Measurements from ENCODE around the gene IDE. TPM values are rescaled to one million over a fixed set of nuclear protein-coding genes. Genes with fewer than 3 reads are reported as not detected.
"Not testable (repeated sequence)": the region's sequence is repeated elsewhere in the genome, so short reads cannot be mapped to it uniquely, and the experiment has no call there.

Gene IDE
- total RNA-seq, 1 donor from 2014 or later = 17.2 TPM

- Mint-ChIP-seq H3K27ac (ENCODE audit: unreplicated experiment) (no peak overlapping the region), H3K4me1 (ENCODE audit: low read depth, unreplicated experiment) (no peaks in the 10 kb centered on the region), H3K27me3 (ENCODE audit: unreplicated experiment) (no peaks in the 10 kb centered on the region), H3K36me3 (ENCODE audit: unreplicated experiment) (no peaks in the 10 kb centered on the region), H3K4me3 (ENCODE audit: unreplicated experiment) (no peak overlapping the region), H3K9me3 (ENCODE audit: unreplicated experiment) (no peaks in the 10 kb centered on the region)
- TF ChIP-seq CTCF (IDR thresholded peaks at IDR 0.05; ENCODE audit: partially characterized antibody, unreplicated experiment) = no peak
- no peak for DNase-seq
Measured at GRCh38 chr10:92408017-92408361, 165.9 kb downstream of the IDE start.

- H3K36me3 Mint-ChIP-seq (ENCODE audit: unreplicated experiment) = no peaks in the 10 kb centered on the region
- no peaks in the 10 kb centered on the region for H3K27me3 Mint-ChIP-seq (ENCODE audit: unreplicated experiment)
- H3K9me3 Mint-ChIP-seq (ENCODE audit: unreplicated experiment) = no peaks in the 10 kb centered on the region
- H3K4me1 Mint-ChIP-seq (ENCODE audit: low read depth, unreplicated experiment) = no peaks in the 10 kb centered on the region
- no peak overlapping the region for H3K27ac Mint-ChIP-seq (ENCODE audit: unreplicated experiment)
- no peak overlapping the region for H3K4me3 Mint-ChIP-seq (ENCODE audit: unreplicated experiment)
- no peak for TF ChIP-seq CTCF (IDR thresholded peaks at IDR 0.05; ENCODE audit: partially characterized antibody, unreplicated experiment)
- no peak for DNase-seq
Measured at GRCh38 chr10:92407305-92408016, 166.4 kb downstream of the IDE start.

- H3K27me3 Mint-ChIP-seq (ENCODE audit: unreplicated experiment) = no peaks in the 10 kb centered on the region
- no peaks in the 10 kb centered on the region for H3K4me1 Mint-ChIP-seq (ENCODE audit: low read depth, unreplicated experiment)
- no peaks in the 10 kb centered on the region for H3K9me3 Mint-ChIP-seq (ENCODE audit: unreplicated experiment)
- no peaks in the 10 kb centered on the region for H3K36me3 Mint-ChIP-seq (ENCODE audit: unreplicated experiment)
- no peak overlapping the region for H3K27ac Mint-ChIP-seq (ENCODE audit: unreplicated experiment)
- H3K4me3 Mint-ChIP-seq (ENCODE audit: unreplicated experiment) = no peak overlapping the region
- no peak for TF ChIP-seq CTCF (IDR thresholded peaks at IDR 0.05; ENCODE audit: partially characterized antibody, unreplicated experiment)
- DNase-seq = no peak
Measured at GRCh38 chr10:92405419-92405924, 168.4 kb downstream of the IDE start.

GRCh38 chr10:92404612-92405418 lies 169.1 kb downstream of the IDE start:
- no peak overlapping the region for H3K27ac Mint-ChIP-seq (ENCODE audit: unreplicated experiment)
- no peaks in the 10 kb centered on the region for H3K4me1 Mint-ChIP-seq (ENCODE audit: low read depth, unreplicated experiment)
- no peak overlapping the region for H3K4me3 Mint-ChIP-seq (ENCODE audit: unreplicated experiment)
- H3K9me3 Mint-ChIP-seq (ENCODE audit: unreplicated experiment) = no peaks in the 10 kb centered on the region
- no peak for DNase-seq
- no peaks in the 10 kb centered on the region for H3K36me3 Mint-ChIP-seq (ENCODE audit: unreplicated experiment)
- no peak for TF ChIP-seq CTCF (IDR thresholded peaks at IDR 0.05; ENCODE audit: partially characterized antibody, unreplicated experiment)
- no peaks in the 10 kb centered on the region for H3K27me3 Mint-ChIP-seq (ENCODE audit: unreplicated experiment)

GRCh38 chr10:92402234-92402633 lies 171.7 kb downstream of the IDE start:
- not testable (repeated sequence) for DNase-seq; H3K9me3 Mint-ChIP-seq (ENCODE audit: unreplicated experiment); H3K4me3 Mint-ChIP-seq (ENCODE audit: unreplicated experiment); H3K4me1 Mint-ChIP-seq (ENCODE audit: low read depth, unreplicated experiment); H3K36me3 Mint-ChIP-seq (ENCODE audit: unreplicated experiment); H3K27ac Mint-ChIP-seq (ENCODE audit: unreplicated experiment); H3K27me3 Mint-ChIP-seq (ENCODE audit: unreplicated experiment)

Other genes with a start within 250 kb of the IDE start
- 7.2 TPM for gene KIF11, start 19.0 kb upstream of the IDE start, total RNA-seq (ENCODE audit: unreplicated experiment)
- not detected for gene HHEX, start 115.9 kb upstream of the IDE start, total RNA-seq (ENCODE audit: unreplicated experiment)

Data from glutamatergic neuron (in vitro differentiated cells).